Cortex of kidney (tissue), 1 donor: ENCODE results near the gene RASSF7.
"Not testable (repeated sequence)": the region's sequence is repeated elsewhere in the genome, so short reads cannot be mapped to it uniquely, and the experiment has no call there.

Experiments
- DNase-seq: peaks from one replicate; lab custom pipeline; 2025; lab: John Stamatoyannopoulos, UW

RASSF7 gene

GRCh38 chr11:567011-567628, 6.3 kb downstream of the RASSF7 start:
- DNase-seq, result no peak

- no peak for DNase-seq
Observed at GRCh38 chr11:567629-568292, 7.0 kb downstream of the RASSF7 start.

GRCh38 chr11:568306-569157, 7.8 kb downstream of the RASSF7 start:
- peak; percentile 54 for DNase-seq

GRCh38 chr11:569158-569885, 8.6 kb downstream of the RASSF7 start:
- DNase-seq, result no peak

GRCh38 chr11:571802-572185, 11.0 kb downstream of the RASSF7 start:
- no peak for DNase-seq

- no peak for DNase-seq
Observed at GRCh38 chr11:573146-573759, 12.5 kb downstream of the RASSF7 start.

- not testable (repeated sequence) for DNase-seq
Observed at GRCh38 chr11:574031-574570, 13.3 kb downstream of the RASSF7 start.

- DNase-seq, result no peak
Observed at GRCh38 chr11:574632-575312, 14.0 kb downstream of the RASSF7 start.

GRCh38 chr11:575313-575995, 14.7 kb downstream of the RASSF7 start:
- DNase-seq, result no peak

GRCh38 chr11:575996-576768, 15.4 kb downstream of the RASSF7 start, which contains the start of gene PHRF1:
TSS of gene PHRF1 (plus strand) at chr11:576470. CDS start at chr11:581513, 5,043 bp downstream.
- DNase-seq, result no peak

GRCh38 chr11:576811-577610, 16.2 kb downstream of the RASSF7 start:
- no peak for DNase-seq

GRCh38 chr11:577611-577894, 16.8 kb downstream of the RASSF7 start:
- DNase-seq, result no peak

GRCh38 chr11:578276-579035, 17.7 kb downstream of the RASSF7 start:
- DNase-seq, result no peak

GRCh38 chr11:579830-580601, 19.2 kb downstream of the RASSF7 start:
- no peak for DNase-seq

- no peak for DNase-seq
Observed at GRCh38 chr11:581342-581741, 20.6 kb downstream of the RASSF7 start.

GRCh38 chr11:581752-582151, 21.0 kb downstream of the RASSF7 start:
- DNase-seq, result no peak

- no peak for DNase-seq
Observed at GRCh38 chr11:584287-584686, 23.5 kb downstream of the RASSF7 start.
